Superior temporal gyrus (tissue), 1 donor: Measurements from ENCODE around the gene TRIP10.
A peak's percentile ranks its signal among the peaks of the same experiment; 100 is the strongest.

Experiments used
- DNase-seq: peaks from one replicate; pipeline ENCODE4 v3.0.0-alpha.2; 2016; ENCODE audit errors: extremely low spot score

The TRIP10 gene

GRCh38 chr19:6728346-6728745 is 11.1 kb upstream of the TRIP10 start:
- DNase-seq: no peak

- no peak for DNase-seq
These were observed 9.8 kb upstream of the TRIP10 start for GRCh38 chr19:6729573-6730152.

- DNase-seq: no peak
These were observed 9.2 kb upstream of the TRIP10 start for GRCh38 chr19:6730153-6730804.

- no peak for DNase-seq
These were observed 8.4 kb upstream of the TRIP10 start for GRCh38 chr19:6730941-6731670.

GRCh38 chr19:6731822-6732221 is 7.7 kb upstream of the TRIP10 start:
- DNase-seq: no peak

- DNase-seq: no peak
These were observed 6.6 kb upstream of the TRIP10 start for GRCh38 chr19:6732803-6733337.

GRCh38 chr19:6733338-6734095 is 6.0 kb upstream of the TRIP10 start:
- no peak for DNase-seq

- no peak for DNase-seq
These were observed 5.3 kb upstream of the TRIP10 start for GRCh38 chr19:6734096-6734696.

GRCh38 chr19:6735181-6735911 is 4.1 kb upstream of the TRIP10 start:
- DNase-seq: no peak

- DNase-seq: peak; percentile 57
These were observed 3.1 kb upstream of the TRIP10 start for GRCh38 chr19:6736169-6736916.

GRCh38 chr19:6736917-6737283 is 2.6 kb upstream of the TRIP10 start:
- DNase-seq: no peak

- DNase-seq: peak; percentile 100
These were observed 2.1 kb upstream of the TRIP10 start, which contains the start of gene GPR108 for GRCh38 chr19:6737284-6737872. TSS of gene GPR108 (minus strand) at chr19:6737580. CDS start at chr19:6737576, 4 bp downstream.

- DNase-seq: peak; percentile 78
These were observed 1.4 kb upstream of the TRIP10 start for GRCh38 chr19:6737873-6738786.

GRCh38 chr19:6738787-6739389 is 592 bp upstream of the TRIP10 start:
- DNase-seq: peak; percentile 12

GRCh38 chr19:6739883-6740588 is 556 bp downstream of the TRIP10 start:
- no peak for DNase-seq

GRCh38 chr19:6740589-6741343 is 1.3 kb downstream of the TRIP10 start:
- DNase-seq: no peak

- no peak for DNase-seq
These were observed 3.6 kb downstream of the TRIP10 start for GRCh38 chr19:6743066-6743465.
